ENCODE measurements around the gene NEK10. TPM values are rescaled to one million over a fixed set of nuclear protein-coding genes. Genes with fewer than 3 reads are reported as not detected.

The NEK10 gene
- polyA plus RNA-seq, 1 donor: 6.0 TPM

- no peak for DNase-seq
Observed at GRCh38 chr3:27228805-27229204, 140.4 kb downstream of the NEK10 start.

DNA sequence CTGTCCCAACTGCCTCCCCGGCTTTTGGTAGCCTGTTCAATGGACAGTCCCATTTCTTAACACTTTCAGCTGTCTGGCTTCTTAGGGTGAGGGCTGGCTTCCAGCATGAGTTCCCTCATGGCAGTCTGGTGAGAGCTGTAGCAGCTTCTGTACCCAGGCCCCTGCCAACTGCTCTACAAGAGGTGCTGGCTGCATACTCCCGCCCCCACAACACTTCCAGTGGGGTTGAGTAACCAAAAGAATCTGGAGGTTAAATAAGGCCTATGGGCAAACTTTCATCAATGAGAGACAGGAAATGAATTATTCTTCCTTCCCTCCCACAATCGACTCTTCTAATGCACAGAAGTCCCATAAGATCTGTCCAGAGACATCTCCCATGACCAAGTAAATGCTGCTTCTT, 145.0 kb downstream of the NEK10 start:
- no peak for DNase-seq

GRCh38 chr3:27221264-27221932, 147.8 kb downstream of the NEK10 start:
- no peak for DNase-seq

- DNase-seq: no peak
Observed at GRCh38 chr3:27220166-27220565, 149.0 kb downstream of the NEK10 start.

- DNase-seq: no peak
Observed at GRCh38 chr3:27219127-27219845, 149.9 kb downstream of the NEK10 start.

GRCh38 chr3:27216955-27217552, 152.1 kb downstream of the NEK10 start:
- DNase-seq: no peak

DNA sequence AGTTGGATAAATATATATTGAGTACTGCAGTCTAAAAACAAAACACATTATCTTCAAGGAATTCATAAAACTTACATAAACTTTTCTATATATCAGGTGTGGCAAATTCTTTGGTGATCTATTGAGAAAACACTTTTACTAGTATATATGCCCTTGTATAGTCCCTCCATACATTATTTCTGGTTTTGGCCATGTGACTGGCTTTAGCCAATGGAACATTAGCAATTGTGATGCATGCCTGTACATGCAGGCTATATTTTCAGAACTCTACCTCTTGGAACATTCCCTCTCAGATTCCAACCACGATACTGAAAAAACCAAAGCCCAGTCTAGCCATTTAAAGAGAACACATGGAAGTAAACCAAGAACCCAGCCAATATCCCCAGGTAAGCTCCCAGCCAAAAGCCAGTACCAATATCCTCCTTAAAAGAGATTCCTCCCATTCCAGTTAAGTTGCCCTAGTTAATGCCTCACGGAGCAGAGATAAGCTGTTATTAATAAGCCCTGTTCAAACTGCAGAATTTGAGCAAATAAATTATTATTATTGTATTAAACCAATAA, 152.8 kb downstream of the NEK10 start:
- no peak for DNase-seq

- no peak for DNase-seq
Observed at GRCh38 chr3:27213450-27213849, 155.7 kb downstream of the NEK10 start.

DNA sequence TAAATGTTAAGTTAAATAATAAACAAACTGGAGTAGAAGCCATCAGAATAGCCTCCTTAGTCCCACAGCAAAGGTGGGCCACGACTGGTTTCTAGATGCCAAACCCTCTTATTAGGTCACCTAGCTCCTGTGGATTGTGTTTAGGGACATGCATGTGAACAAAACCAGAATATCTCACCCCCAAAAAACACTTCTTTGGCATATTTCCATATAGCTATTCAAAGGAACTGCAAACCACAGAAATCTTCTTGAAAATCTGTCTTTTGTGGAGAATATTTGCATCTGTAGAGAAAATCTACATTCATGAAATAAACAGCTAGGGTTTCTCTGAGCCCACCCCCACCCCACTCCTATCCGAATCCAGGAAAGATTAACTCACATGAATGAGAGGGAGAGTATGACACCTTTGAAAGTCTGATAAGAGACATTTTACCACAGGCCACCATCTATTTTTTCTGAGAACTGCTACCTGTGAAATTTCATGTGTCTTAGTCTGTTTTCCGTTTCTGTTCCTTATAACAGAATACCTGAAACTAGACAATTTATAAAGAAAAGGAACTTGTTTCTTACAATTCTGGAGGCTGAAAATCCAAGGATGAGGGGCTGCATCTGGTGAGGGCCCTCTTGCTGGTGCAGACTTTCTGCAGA, 159.4 kb downstream of the NEK10 start:
- DNase-seq: no peak

- DNase-seq: no peak
Observed at GRCh38 chr3:27208961-27209616, 160.1 kb downstream of the NEK10 start.

GRCh38 chr3:27202959-27203358, 166.2 kb downstream of the NEK10 start:
- no peak for DNase-seq

- no peak for DNase-seq
Observed at GRCh38 chr3:27201492-27201891, 167.7 kb downstream of the NEK10 start.

- no peak for DNase-seq
Observed at GRCh38 chr3:27200721-27201489, 168.3 kb downstream of the NEK10 start.

- DNase-seq: no peak
Observed at GRCh38 chr3:27194861-27195483, 174.2 kb downstream of the NEK10 start.

DNA sequence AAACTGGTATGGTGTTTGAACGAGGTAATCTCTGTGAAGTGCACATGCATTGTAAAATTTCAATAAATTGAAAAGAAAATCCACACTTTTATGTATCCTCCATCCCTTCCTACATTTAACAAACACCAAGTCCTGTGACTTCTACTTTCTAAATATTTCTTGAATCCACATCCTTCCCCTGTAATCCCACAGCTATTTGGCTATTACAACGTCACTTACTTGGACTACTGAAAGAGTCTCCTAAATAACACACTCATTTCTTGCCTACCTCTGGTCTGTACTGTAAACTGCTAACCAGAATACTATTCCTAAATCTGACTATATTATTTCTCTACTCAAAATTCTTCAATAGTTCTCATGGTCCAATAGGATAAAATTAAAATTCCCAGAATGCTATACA, 176.1 kb downstream of the NEK10 start:
- DNase-seq: no peak

GRCh38 chr3:27186013-27186412, 183.2 kb downstream of the NEK10 start:
- no peak for DNase-seq

DNA sequence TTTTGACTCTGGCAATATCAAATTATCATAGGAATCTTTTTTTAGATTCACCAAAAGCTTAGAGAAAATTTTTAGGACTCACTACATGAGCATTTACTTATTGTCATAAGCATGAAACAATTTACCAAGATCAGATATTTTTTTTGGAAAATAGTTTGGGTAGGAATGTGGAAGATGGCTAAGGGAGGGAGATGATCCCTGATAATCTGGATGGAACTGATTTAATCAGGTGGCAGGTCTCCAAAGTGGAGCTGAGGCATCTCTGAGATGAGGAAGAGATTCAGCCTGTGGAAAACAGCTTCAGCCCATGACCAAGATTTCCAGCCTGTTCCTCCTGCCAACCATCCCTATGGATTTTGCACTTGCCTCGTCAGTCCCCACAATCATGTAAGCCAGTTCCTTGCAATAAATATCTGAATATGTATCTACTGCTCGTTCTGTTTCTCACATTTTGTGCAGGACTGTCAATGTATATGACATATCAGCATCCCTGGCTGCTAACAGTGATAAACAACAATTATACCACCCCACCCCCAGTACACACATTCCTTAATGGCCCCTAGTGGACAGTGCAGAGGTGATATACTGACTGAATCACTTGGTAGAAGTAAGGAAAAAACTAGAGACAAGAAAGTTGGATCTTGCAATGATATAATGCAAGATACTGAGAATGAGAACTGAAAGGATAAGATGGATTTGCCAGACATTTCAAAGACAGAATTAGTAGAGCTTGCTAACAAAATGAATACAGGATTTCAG, 183.8 kb downstream of the NEK10 start:
- no peak for DNase-seq

- DNase-seq: no peak
Observed at GRCh38 chr3:27184261-27184660, 184.9 kb downstream of the NEK10 start.

DNA sequence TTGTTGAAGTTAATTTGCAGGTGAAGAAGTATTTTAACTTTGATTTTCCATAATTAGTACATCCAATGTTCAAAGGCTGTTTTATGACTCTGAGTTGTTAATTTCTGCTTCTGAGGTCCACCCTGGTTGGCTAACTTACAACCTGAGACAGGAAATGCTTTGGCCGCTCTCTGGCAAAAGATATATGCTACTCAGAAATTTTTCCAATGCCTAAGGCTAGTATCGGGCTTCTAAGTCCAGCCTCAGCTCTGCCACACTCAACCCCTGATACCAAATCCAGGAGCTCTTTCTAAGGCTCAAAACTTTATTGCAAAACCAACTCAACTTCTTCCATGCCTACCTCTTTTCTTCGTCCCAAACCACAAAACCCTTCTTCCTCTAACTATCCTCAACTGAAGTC, 192.9 kb downstream of the NEK10 start:
- DNase-seq: no peak

- no peak for DNase-seq
Observed at GRCh38 chr3:27174530-27174929, 194.7 kb downstream of the NEK10 start.

DNA sequence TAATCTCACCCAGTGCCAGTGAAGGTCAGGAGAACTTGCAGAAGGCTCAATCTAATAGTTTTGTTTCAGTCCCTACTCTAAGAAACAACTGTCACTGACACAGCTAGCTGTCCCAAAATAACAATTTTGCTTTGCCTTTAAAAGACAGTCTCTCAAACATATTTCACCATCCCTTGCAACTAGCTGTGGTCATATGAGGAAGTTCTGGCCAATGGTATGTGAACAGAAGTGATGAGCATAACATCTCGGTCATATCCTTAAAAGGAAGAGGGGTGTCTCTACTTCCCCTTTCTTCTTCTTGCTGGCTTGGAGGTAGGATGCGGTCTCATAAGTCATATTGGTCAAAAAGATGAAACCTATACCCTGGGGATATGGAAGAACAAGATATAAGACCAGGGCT, 198.1 kb downstream of the NEK10 start:
- DNase-seq: no peak

Measured in hindlimb muscle (tissue), 1 donor.